ENCODE measurements around the gene CES1.
"Not testable (repeated sequence)": the region's sequence is repeated elsewhere in the genome, so short reads cannot be mapped to it uniquely, and the experiment has no call there.

CES1 gene

DNA sequence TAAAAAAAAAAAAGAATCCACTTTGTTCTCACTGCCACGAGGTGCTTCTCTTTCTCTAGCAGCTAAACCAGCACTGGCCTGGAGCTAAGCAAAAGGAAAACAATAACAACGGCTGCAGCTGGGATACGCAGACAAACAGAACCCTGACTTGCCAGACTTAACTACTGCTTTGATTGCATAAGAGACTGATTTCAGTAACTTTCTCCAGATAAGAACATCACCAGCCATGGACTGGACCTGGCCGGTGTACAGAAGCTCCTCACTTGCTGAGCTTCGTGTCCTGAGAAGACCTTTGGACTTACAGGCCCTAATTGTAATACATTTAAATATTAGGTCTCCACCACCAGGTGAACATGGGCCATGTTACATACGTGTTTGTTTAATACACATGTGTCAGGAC is 27.8 kb downstream of the CES1 start:
- not testable (repeated sequence) for FAIRE-seq; DNase-seq (ENCODE audit: extremely low spot score, insufficient read length, low read depth)

DNA sequence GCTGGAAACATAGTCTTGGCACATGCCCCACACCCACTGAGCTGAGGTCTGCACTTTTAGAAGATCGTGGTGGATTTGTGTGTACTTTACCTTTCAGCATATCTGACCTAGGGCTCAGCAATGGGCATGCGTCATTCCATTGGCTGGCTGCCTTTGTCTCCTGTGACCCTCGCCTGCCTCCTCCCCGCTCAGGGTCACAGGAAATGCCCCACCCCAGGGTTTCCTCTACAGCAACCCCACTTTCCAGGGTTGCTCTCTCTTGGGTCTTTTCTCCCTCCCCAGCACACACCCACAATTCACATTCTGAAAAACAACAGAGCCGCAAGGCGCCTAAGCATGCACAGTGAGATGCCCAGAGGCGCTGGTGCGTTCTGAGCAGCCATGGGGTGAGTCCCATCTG is 29.2 kb downstream of the CES1 start:
- DNase-seq (ENCODE audit: extremely low spot score, insufficient read length, low read depth); FAIRE-seq: not testable (repeated sequence)

DNA sequence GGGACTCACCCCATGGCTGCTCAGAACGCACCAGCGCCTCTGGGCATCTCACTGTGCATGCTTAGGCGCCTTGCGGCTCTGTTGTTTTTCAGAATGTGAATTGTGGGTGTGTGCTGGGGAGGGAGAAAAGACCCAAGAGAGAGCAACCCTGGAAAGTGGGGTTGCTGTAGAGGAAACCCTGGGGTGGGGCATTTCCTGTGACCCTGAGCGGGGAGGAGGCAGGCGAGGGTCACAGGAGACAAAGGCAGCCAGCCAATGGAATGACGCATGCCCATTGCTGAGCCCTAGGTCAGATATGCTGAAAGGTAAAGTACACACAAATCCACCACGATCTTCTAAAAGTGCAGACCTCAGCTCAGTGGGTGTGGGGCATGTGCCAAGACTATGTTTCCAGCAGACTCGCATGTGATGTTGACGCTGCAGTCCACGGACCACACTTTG is 39.9 kb downstream of the CES1 start:
- not testable (repeated sequence) for DNase-seq (ENCODE audit: extremely low spot score, insufficient read length, low read depth); FAIRE-seq

DNA sequence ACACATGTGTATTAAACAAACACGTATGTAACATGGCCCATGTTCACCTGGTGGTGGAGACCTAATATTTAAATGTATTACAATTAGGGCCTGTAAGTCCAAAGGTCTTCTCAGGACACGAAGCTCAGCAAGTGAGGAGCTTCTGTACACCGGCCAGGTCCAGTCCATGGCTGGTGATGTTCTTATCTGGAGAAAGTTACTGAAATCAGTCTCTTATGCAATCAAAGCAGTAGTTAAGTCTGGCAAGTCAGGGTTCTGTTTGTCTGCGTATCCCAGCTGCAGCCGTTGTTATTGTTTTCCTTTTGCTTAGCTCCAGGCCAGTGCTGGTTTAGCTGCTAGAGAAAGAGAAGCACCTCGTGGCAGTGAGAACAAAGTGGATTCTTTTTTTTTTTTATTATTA is 41.4 kb downstream of the CES1 start:
- FAIRE-seq; DNase-seq (ENCODE audit: extremely low spot score, insufficient read length, low read depth): not testable (repeated sequence)

DNA sequence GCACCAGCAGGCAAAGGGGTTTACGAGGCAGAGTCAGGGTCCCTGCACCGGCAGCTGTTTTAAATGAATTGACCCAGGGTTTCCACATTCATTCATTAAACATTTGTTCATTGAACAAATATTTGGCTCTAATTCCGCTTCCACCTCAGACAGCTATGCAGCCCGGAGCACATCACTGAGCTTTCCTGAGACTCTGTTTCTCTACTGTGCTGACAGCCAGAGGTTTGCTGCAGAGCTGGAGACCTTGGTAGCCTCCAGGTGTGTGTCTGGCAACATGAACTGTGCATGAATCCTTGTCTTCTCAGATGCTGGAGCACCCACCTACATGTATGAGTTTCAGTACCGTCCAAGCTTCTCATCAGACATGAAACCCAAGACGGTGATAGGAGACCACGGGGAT is 42.7 kb downstream of the CES1 start:
- not testable (repeated sequence) for FAIRE-seq

DNA sequence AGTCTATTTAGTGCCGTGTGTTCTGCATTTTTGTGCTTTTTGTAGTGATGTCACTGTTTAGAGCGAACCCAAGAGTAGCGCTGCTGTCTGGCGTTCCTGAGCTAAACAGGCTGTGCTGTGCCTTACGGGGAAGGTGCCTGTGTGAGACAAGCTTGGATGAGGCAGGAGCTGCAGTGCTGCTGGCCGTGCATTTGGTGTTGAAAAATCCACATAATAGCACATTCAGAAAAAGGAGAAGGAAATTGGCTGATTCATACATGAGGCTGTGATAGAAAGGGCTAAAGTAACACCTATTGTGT is 50.2 kb downstream of the CES1 start:
- not testable (repeated sequence) for FAIRE-seq

More for the DNA sequence above, 42.7 kb downstream of the CES1 start:
- not testable (repeated sequence) for DNase-seq (ENCODE audit: extremely low spot score, insufficient read length, low read depth)

DNA sequence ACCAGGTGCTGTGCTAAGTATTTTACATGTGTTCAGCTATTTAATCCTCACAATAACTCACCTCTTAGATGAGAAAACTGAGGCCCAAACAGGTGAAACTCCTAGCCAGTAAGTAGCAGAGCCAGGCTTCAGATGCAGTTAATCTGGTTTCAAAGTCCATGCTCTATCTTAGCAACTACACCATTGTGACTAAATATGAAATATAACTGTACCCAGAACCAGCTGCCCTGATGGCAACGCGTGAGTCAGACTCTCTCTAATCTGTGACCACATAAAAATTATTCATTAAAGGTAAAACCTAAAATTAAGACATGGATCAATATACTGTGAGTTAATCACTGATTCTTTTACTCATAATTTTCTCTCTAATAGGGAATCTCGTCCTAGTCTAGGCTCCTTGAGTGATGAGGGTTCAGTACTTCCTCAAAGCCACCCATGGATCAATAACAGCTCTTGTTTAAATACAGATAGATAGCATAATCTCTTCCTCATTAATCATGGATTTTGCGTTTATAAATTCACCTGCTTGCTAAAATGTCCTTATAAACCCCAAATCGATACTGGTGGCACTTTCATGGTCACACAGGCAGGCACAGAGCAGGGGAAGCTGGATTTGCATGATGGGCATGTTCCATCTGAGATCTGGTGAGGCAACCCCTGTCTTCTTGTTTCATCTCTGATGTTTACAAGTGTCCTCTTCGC is 50.7 kb downstream of the CES1 start:
- FAIRE-seq; DNase-seq (ENCODE audit: extremely low spot score, insufficient read length, low read depth): not testable (repeated sequence)

More for the DNA sequence above, 50.2 kb downstream of the CES1 start:
- DNase-seq (ENCODE audit: extremely low spot score, insufficient read length, low read depth), result not testable (repeated sequence)

DNA sequence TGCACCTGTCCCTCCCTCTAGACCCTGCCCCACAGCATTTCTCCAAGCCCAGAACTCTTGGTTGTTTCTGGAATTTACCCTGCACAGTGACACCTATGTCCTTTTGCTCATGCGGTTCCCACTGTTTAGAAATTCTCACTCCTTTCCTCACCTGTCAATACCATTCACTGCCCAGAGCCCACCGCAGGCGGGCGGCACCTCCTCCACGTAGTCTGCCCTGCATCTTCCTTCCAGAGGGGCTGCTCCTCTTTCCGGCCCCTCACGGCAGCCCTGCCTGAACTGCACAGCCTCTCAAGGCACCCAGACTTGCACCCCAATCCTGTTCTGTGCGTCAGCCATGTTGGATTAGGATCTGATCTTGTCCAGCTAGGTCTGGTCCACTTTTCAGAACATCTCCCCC is 51.4 kb downstream of the CES1 start:
- FAIRE-seq; DNase-seq (ENCODE audit: extremely low spot score, insufficient read length, low read depth): not testable (repeated sequence)

DNA sequence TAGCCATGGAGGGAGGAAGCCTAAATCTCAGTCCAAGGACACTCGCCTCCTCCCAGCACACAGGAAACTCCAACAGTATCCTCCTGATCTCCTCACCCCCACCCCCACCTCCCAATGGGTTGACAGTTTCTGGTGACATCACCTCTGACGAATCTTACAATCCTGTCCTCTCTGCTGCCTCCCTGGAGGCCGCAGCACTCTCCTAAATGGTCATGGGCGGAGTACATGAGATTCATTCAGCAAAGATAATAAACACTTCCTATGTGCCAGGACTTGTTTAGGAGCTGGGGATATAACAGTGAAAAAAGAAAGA is 52.8 kb downstream of the CES1 start:
- FAIRE-seq; DNase-seq (ENCODE audit: extremely low spot score, insufficient read length, low read depth): not testable (repeated sequence)

DNA sequence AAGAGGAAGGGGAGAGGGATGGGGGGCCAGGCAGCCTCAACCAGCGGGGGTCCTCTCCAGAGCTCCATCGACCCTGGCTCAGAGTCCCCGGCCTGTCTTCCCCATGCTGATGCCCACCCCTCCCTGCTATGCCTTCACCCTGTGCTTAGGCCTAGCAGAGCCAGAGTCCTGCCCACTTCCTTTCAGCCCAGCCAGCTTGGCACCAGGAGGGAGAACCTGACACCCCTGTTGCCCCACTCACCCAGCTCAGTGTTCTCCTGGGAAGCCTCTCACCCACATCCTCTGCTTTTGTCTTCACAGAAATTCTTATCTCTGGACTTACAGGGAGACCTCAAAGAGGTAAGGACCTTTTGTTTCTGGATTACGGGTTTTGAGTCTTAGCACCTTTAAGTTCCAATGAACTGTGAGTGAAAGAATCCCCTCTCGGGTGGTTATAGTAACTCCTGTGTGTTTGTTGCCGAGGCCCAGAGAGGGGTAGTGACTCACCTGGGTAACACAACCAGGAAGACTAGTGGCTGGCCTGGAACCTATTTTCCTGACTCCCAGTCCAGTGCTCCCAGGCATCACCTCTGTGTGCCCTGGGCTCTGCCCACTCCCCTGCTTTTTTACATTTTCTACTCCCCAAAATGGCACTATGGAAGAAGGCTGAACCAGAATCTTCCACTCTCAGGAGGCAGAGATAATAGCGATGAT is 53.3 kb downstream of the CES1 start:
- FAIRE-seq, result no peak
- DNase-seq (ENCODE audit: extremely low spot score, insufficient read length, low read depth), result no peak

DNA sequence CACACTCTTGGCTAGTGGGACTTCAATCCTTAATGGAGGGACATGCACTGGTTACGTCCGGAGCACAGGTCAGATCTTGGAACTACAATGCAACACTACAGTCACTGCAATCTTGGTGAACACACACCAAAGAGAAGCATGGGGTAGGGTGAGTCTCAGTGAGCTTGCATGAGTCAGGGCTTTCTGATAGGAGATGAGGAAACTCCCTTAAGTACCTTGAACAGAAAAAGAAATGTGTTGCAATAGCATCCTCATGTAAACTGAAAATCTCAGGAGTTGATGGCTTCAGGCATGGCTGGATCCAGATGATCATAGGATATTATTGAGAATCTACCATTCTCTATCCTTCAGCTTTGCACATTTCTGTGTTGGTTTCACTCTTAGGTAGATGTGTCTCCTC is 54.1 kb downstream of the CES1 start:
- DNase-seq (ENCODE audit: extremely low spot score, insufficient read length, low read depth) (no peak), FAIRE-seq (no peak)

DNA sequence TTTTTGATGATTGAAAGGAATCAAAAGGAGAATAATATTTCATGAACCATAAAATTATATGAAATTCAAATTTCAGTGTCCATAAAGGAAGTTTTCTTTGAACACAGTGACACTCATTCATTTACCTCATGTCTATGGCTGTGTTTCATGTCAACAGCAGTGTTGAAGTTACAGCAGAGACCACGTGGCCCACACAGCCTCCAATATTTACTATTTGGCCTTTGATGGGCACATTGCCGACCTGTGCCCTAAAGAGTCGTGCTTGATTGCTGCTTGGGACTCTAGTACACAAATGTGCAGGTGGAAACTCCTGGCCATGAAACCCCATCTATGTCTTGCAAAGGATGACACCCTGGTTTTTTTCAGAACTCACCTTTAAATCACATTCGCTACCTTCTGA is 57.0 kb downstream of the CES1 start:
- FAIRE-seq, result no peak
- DNase-seq (ENCODE audit: extremely low spot score, insufficient read length, low read depth), result no peak

DNA sequence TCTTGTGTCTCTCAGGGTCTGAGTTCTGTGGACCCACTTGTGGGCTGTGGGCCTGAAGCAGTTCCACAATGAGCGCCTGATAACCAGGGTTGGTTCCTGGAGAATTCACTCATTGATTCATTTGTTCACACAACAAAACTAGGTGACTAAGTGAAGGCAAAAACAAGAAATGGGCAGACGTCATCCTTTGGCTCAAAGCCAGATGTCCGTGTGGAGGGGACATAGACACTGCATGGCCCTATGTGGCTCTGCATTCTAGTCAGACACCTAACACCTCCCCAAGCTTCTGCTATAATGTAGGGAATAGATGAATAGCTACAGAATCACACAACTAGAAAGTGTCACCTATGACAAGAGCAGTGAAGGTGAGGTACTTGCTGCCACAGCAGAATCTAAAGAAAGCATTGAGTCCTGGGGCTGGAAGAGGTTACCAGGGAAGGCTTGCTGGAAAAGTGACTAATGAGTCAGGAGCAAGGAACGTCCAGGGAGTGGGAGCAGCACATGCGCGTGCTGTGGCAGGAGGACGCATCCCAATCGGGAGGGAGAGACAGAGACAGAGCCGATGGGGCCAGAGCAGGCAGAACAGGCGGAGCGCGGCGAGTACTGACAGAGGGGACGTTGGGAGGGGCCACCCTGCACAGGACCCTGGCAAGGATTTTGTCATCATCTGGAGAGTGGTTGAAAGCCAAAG is 58.9 kb downstream of the CES1 start:
- DNase-seq (ENCODE audit: extremely low spot score, insufficient read length, low read depth) (no peak), FAIRE-seq (no peak)

DNA sequence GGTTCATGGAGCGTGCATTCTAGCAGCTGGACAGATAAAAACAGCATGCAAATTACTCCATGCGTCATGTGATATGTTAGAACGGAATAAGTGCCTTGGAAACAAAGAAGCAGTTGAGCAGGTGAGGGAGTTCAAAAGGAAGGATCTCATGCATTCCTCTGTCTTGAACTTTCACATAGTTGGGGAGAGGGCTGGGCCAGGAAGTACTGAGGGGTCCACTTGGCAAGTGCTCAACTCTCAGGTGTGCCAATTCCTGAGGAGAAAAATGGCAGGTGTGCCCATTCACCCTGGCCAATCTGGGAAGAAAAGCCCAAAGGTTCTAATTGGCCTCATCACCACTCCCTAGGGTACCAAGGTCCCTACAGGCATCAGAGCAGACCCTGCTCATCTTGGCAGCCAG is 67.7 kb downstream of the CES1 start:
- FAIRE-seq (no peak), DNase-seq (ENCODE audit: extremely low spot score, insufficient read length, low read depth) (no peak)

DNA sequence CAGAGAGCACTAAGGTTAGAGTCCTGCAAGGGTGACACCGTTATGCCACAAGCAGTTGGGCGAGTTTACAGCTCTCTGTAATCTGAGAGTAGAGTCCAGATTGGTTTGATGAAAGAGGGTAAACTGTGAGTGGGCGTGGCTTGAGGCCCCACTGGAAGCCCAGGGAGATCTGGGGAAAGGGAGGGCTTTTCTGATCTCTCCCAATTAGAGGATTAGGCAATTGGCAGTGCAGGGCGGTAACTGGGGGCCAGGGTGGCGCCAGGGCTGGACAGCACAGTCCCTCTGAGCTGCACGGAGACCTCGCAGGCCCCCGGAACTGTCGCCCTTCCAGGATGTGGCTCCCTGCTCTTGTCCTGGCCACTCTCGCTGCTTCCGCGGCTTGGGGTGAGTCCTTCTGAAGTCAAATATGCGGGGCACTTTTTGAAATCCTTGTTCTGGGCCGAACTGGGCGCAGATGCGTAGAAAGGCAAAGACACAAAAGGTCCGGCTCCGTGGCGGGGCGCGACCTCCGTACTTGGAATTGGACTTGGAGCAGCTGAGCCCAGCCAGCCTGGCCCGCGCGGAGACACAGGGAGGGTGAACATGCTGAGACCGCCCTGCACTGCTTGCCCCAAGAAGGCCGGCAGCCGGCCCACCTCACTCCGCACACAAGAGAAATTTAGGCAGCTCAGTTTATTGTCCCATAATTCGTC is 72.4 kb downstream of the CES1 start:
- DNase-seq (ENCODE audit: extremely low spot score, insufficient read length, low read depth) (no peak), FAIRE-seq (no peak)

DNA sequence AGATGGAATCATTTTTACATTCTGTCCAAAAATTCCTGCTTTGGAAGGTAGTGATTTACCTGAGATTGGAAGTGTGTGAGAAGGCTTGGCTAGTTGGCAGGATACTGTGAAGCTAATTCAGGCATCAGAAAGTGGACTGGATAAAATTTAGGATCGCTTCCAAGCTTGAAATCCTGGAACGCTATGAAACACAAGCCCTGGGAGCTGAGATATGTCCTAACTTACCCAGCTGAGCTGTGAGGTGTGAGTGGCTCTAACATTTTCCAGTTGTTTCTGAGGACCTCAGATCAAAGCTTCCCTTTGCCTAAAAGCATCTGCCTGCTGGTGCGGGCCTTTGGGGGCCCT is 73.0 kb downstream of the CES1 start:
- not testable (repeated sequence) for DNase-seq (ENCODE audit: extremely low spot score, insufficient read length, low read depth); FAIRE-seq

DNA sequence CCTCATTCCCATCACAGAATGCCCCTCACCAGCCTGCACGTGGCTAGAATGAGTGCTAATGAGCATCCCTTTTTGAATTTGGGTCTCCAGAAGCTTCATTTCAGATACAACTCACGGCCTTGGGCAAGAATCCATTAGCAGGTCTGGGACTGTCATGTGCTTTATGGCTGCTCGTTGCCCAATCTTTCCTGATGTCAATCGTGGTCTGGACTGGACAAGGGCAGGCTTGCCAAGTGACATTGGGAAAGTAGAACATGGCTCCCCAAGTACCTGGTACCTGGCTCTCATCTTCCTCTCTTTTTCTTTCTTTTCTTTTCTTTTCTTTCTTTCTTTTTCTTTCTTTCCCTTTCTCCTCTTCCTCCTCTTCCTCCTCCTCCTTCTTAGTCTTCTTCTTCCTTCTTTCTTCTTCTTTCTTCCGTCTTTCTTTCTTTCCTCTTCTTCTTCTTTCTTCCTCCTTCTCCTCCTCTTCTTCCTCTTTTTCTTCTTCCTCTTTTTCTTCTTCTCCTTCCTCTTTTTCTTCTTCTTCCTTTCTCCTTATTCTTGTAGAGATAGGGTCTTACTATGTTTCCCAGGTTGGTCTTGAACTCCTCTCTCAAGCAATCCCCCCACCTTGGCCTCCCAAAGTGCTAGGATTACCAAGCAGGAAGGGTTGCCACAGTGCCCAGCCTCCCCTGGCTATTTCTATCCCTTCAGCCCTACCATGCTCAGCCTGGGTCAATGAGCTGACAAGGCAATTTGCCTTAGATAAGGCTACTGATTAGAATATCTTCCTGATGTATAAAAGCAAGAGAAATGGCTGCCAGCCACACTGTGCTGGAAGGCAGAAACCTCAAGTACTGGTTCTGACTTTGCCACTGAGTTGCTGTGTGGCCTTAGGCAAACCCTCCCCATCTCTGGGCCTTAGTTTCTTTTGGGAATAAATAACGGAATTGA is 75.0 kb downstream of the CES1 start:
- DNase-seq (ENCODE audit: extremely low spot score, insufficient read length, low read depth); FAIRE-seq: not testable (repeated sequence)

DNA sequence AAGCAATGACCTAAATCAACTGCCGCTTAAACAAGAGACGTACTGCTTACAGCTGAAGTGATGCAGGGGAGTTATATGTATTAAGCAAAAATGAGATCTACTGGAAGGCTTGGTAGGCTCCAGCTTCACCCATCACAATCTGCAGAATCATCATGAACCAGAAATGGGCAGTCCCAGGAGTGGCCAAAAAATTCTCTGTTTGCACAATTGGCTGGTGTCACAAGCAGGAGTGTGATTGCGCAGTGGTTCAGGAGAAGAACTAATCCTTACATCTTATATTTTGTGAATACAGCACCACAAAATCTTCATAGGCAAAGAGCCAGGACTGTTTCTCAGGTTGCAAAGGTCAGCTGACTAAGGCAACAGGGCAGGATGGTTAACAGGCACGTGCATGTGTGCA is 75.9 kb downstream of the CES1 start:
- FAIRE-seq (no peak), DNase-seq (ENCODE audit: extremely low spot score, insufficient read length, low read depth) (no peak)

DNA sequence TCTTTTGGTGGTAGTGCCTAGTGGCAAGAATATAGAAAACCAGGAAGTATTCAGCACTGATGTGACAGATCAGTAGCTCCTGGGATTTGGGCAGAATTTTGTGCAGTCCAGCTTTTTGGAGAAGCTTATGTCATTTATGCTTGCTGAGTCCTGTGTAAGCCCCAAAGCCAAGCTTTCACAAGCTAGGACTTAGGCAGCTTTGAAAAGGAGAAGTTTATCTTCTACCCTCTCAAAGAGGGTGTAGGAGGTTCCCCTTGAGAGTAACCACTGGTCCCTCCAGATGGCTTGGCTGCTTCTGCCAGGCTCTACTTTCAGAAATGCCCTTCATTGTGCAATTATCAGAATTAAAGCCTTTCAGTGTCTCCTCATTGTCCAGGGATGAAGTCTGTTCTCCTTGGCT is 78.8 kb downstream of the CES1 start:
- DNase-seq (ENCODE audit: extremely low spot score, insufficient read length, low read depth), result no peak
- no peak for FAIRE-seq
